Peyer's patch (tissue), 4 donors: ENCODE data around the gene MEGF6.

Experiments
- CTCF ChIP-seq, 6 experiments: fragments of 450-650 bp in 4 of 6; fragments of 200-600 bp in 2 of 6; sonication (generic) in 1 of 6; IDR thresholded peaks; one replicate each; pipeline ENCODE4 v1.5.1; 2017 to 2019; ENCODE audit warnings: antibody characterized with exemption in 6 of 6, mild to moderate bottlenecking in 3 of 6, moderate library complexity in 1 of 6
- POLR2A ChIP-seq, 2 donors: fragments of 450-650 bp; IDR thresholded peaks; one replicate each; pipeline ENCODE4 v1.5.1; 2017; ENCODE audit warnings: antibody characterized with exemption in 2 of 2, mild to moderate bottlenecking in 2 of 2, moderate library complexity in 2 of 2

DNA sequence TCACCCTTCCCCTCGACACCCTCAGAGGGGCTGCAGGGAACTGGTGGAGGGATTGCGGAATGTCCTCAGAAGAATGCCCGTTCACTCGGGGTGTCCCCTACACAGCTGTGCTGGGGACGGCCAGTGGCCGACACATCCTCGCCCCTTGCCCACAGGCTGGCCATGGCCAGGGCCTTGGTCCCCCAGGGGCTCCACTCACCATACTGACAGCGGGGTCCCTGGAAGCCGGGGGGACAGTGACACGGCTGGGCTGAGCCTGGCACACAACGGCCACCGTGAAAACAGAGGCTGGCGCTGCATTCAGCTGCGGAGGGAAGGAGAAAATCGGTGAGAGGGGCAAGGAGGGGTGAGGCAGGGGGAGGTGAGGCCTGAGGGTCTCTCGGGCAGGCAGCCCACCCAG, 31.7 kb downstream of the MEGF6 start:
- TF ChIP-seq CTCF (IDR thresholded peaks at IDR 0.05) (no peak), POLR2A (IDR thresholded peaks at IDR 0.05) (no peak)
